Activated CD8-positive, alpha-beta memory T cell treated with anti-CD3 and anti-CD28 coated beads, Interleukin-2, amount 10 ng/mL, durations not matched to agents 7 days and 5 days (primary cell): ENCODE measurements around the gene MLKL. TPM values are rescaled to one million over a fixed set of nuclear protein-coding genes. Genes with fewer than 3 reads are reported as not detected.

ENCODE experiments used
- ATAC-seq: fragments of 150-1000 bp; cut with Tn5 transposase; one replicate; pipeline ENCODE4 v1.10.0; 2021; ENCODE audit warnings: moderate library complexity
- CTCF ChIA-PET: fragments of 350-600 bp; sonication (Branson Sonifier 250); formaldehyde crosslinking; loops from one replicate; lab custom pipeline; 2021; ENCODE audit warnings: antibody characterized with exemption; lab: Charles Lee
- DNase-seq: peaks from one replicate; pipeline ENCODE4 v3.0.0-alpha.2; 2020
- H3K27ac Mint-ChIP-seq: one replicate; pipeline ENCODE4 v1.8.0; 2021; ENCODE audit warnings: mild to moderate bottlenecking, mixed read lengths
- H3K27me3 Mint-ChIP-seq: one replicate; pipeline ENCODE4 v1.8.0; 2021; ENCODE audit warnings: mixed read lengths
- H3K36me3 Mint-ChIP-seq: one replicate; pipeline ENCODE4 v1.8.0; 2021; ENCODE audit warnings: mild to moderate bottlenecking, mixed read lengths
- H3K4me1 Mint-ChIP-seq: one replicate; pipeline ENCODE4 v1.8.0; 2021; ENCODE audit warnings: mixed read lengths
- H3K4me3 Mint-ChIP-seq: one replicate; pipeline ENCODE4 v1.8.0; 2021; ENCODE audit warnings: mild to moderate bottlenecking, moderate library complexity, mixed read lengths
- H3K9me3 Mint-ChIP-seq: one replicate; pipeline ENCODE4 v1.8.0; 2022; ENCODE audit warnings: low read depth, mixed read lengths
- total RNA-seq, 2 experiments: library from RNA; stranded (reverse); gene quantifications; one replicate each; pipeline ENCODE4 v1.2.3, GENCODE V29; 2021

MLKL gene
- total RNA-seq, 2 experiments from 2014 or later, result 26.1 to 35.5 TPM

GRCh38 chr16:74650966-74651567 is 49.6 kb downstream of the MLKL start:
- peaks cover 62% of the 10 kb centered on the region for H3K36me3 Mint-ChIP-seq

GRCh38 chr16:74649839-74650504 is 50.7 kb downstream of the MLKL start:
- CTCF ChIA-PET, result interaction anchor here (2.6 to 3.3 kb wide), 2 partner anchors 14 to 17 kb away, joined by 11 to 16 read pairs; partner anchors contain the start of gene RFWD3
- Mint-ChIP-seq H3K9me3 (no peaks in the 10 kb centered on the region), H3K27ac (no peak overlapping the region), H3K27me3 (no peaks in the 10 kb centered on the region), H3K4me3 (no peak overlapping the region), H3K4me1 (peaks cover 21% of the 10 kb centered on the region), H3K36me3 (peaks cover 61% of the 10 kb centered on the region)
- ATAC-seq (no peak), DNase-seq (no peak)

More at GRCh38 chr16:74650966-74651567, 49.6 kb downstream of the MLKL start:
- ATAC-seq (no peak), DNase-seq (no peak)
- Mint-ChIP-seq H3K4me1 (peaks cover 30% of the 10 kb centered on the region), H3K4me3 (no peak overlapping the region), H3K9me3 (no peaks in the 10 kb centered on the region), H3K27ac (no peak overlapping the region), H3K27me3 (no peaks in the 10 kb centered on the region)
- CTCF ChIA-PET, result interaction anchor here (1.0 to 3.3 kb wide), 8 partner anchors 10 to 212 kb away, joined by 3 to 16 read pairs (median 4); partner anchors contain the start of gene RFWD3

- H3K9me3 Mint-ChIP-seq, result no peaks in the 10 kb centered on the region
- DNase-seq (no peak), ATAC-seq (no peak)
- no peak overlapping the region for H3K4me3 Mint-ChIP-seq
- no peaks in the 10 kb centered on the region for H3K27me3 Mint-ChIP-seq
- CTCF ChIA-PET, result interaction anchor here (0.7 to 1.6 kb wide), 2 partner anchors 13 to 15 kb away, joined by 3 to 4 read pairs; no protein-coding TSS in a partner anchor
- H3K4me1 Mint-ChIP-seq, result peaks cover 2% of the 10 kb centered on the region
- H3K36me3 Mint-ChIP-seq, result peaks cover 53% of the 10 kb centered on the region
- no peak overlapping the region for H3K27ac Mint-ChIP-seq
Observed at GRCh38 chr16:74641969-74642368, 58.7 kb downstream of the MLKL start.

- Mint-ChIP-seq H3K36me3 (peaks cover 45% of the 10 kb centered on the region), H3K4me1 (no peaks in the 10 kb centered on the region), H3K4me3 (no peak overlapping the region), H3K9me3 (no peaks in the 10 kb centered on the region), H3K27ac (no peak overlapping the region), H3K27me3 (no peaks in the 10 kb centered on the region)
- CTCF ChIA-PET, result interaction anchor here (1.1 kb wide), 1 partner anchor 29 kb away, joined by 4 read pairs; the partner anchor contains the start of gene RFWD3
- DNase-seq (no peak), ATAC-seq (no peak)
Observed at GRCh38 chr16:74637742-74638453, 62.8 kb downstream of the MLKL start.

- no peak for DNase-seq
- no peak overlapping the region for H3K27ac Mint-ChIP-seq
- no peak for ATAC-seq
- H3K27me3 Mint-ChIP-seq, result no peaks in the 10 kb centered on the region
- H3K9me3 Mint-ChIP-seq, result no peaks in the 10 kb centered on the region
- no peak overlapping the region for H3K4me3 Mint-ChIP-seq
- peaks cover 51% of the 10 kb centered on the region for H3K36me3 Mint-ChIP-seq
- CTCF ChIA-PET, result interaction anchor here (1.2 to 2.2 kb wide), 3 partner anchors 16 to 20 kb away, joined by 3 to 16 read pairs (median 4); no protein-coding TSS in a partner anchor
- H3K4me1 Mint-ChIP-seq, result peaks cover 3% of the 10 kb centered on the region
Observed at GRCh38 chr16:74635303-74635702, 65.4 kb downstream of the MLKL start.

- no peaks in the 10 kb centered on the region for H3K27me3 Mint-ChIP-seq
- H3K27ac Mint-ChIP-seq, result no peak overlapping the region
- peaks cover 60% of the 10 kb centered on the region for H3K36me3 Mint-ChIP-seq
- H3K4me3 Mint-ChIP-seq, result no peak overlapping the region
- ATAC-seq (no peak), DNase-seq (no peak)
- no peaks in the 10 kb centered on the region for H3K9me3 Mint-ChIP-seq
- CTCF ChIA-PET, result no interaction called here
- H3K4me1 Mint-ChIP-seq, result peaks cover 10% of the 10 kb centered on the region
Observed at GRCh38 chr16:74633686-74634085, 67.0 kb downstream of the MLKL start.

- no peak for ATAC-seq
- peak overlapping the region; percentile 10 for H3K27ac Mint-ChIP-seq
- H3K4me3 Mint-ChIP-seq, result no peak overlapping the region
- H3K9me3 Mint-ChIP-seq, result no peaks in the 10 kb centered on the region
- no peak for DNase-seq
- H3K4me1 Mint-ChIP-seq, result peaks cover 33% of the 10 kb centered on the region
- peaks cover 74% of the 10 kb centered on the region for H3K36me3 Mint-ChIP-seq
- no peaks in the 10 kb centered on the region for H3K27me3 Mint-ChIP-seq
- CTCF ChIA-PET, result interaction anchor here (1.5 to 2.1 kb wide), 2 partner anchors 24 to 41 kb away, joined by 3 to 6 read pairs; no protein-coding TSS in a partner anchor
Observed at GRCh38 chr16:74627506-74628220, 73.0 kb downstream of the MLKL start.

- H3K36me3 Mint-ChIP-seq, result peaks cover 71% of the 10 kb centered on the region
- H3K4me3 Mint-ChIP-seq, result no peak overlapping the region
- no peaks in the 10 kb centered on the region for H3K9me3 Mint-ChIP-seq
- peak overlapping the region; percentile 13 for H3K27ac Mint-ChIP-seq
- ATAC-seq (peak; percentile 23), DNase-seq (no peak)
- H3K4me1 Mint-ChIP-seq, result peaks cover 33% of the 10 kb centered on the region
- no peaks in the 10 kb centered on the region for H3K27me3 Mint-ChIP-seq
- CTCF ChIA-PET, result interaction anchor here (1.8 to 2.1 kb wide), 2 partner anchors 25 to 317 kb away, joined by 4 to 6 read pairs; no protein-coding TSS in a partner anchor
Observed at GRCh38 chr16:74626741-74627416, 73.8 kb downstream of the MLKL start.

GRCh38 chr16:74625500-74626350 is 74.9 kb downstream of the MLKL start:
- ATAC-seq (no peak), DNase-seq (no peak)
- H3K36me3 Mint-ChIP-seq, result peaks cover 72% of the 10 kb centered on the region
- CTCF ChIA-PET, result interaction anchor here (0.9 to 1.8 kb wide), 3 partner anchors 26 to 321 kb away, joined by 3 to 4 read pairs (median 3); no protein-coding TSS in a partner anchor
- no peaks in the 10 kb centered on the region for H3K9me3 Mint-ChIP-seq
- no peak overlapping the region for H3K4me3 Mint-ChIP-seq
- no peaks in the 10 kb centered on the region for H3K27me3 Mint-ChIP-seq
- H3K27ac Mint-ChIP-seq, result no peak overlapping the region
- H3K4me1 Mint-ChIP-seq, result peaks cover 33% of the 10 kb centered on the region

GRCh38 chr16:74623839-74624235 is 76.8 kb downstream of the MLKL start:
- CTCF ChIA-PET, result no interaction called here
- H3K36me3 Mint-ChIP-seq, result peaks cover 60% of the 10 kb centered on the region

GRCh38 chr16:74623214-74623838 is 77.3 kb downstream of the MLKL start:
- H3K4me1 Mint-ChIP-seq, result peaks cover 20% of the 10 kb centered on the region
- ATAC-seq (peak; percentile 64), DNase-seq (no peak)
- H3K27me3 Mint-ChIP-seq, result no peaks in the 10 kb centered on the region
- no peak overlapping the region for H3K4me3 Mint-ChIP-seq
- peaks cover 56% of the 10 kb centered on the region for H3K36me3 Mint-ChIP-seq
- H3K27ac Mint-ChIP-seq, result peak overlapping the region; percentile 8
- H3K9me3 Mint-ChIP-seq, result no peaks in the 10 kb centered on the region
- CTCF ChIA-PET, result interaction anchor here (0.7 to 1.6 kb wide), 12 partner anchors 12 to 314 kb away, joined by 3 to 7 read pairs (median 4); partner anchors contain the start of gene GLG1

More at GRCh38 chr16:74623839-74624235, 76.8 kb downstream of the MLKL start:
- DNase-seq (no peak), ATAC-seq (no peak)
- Mint-ChIP-seq H3K4me1 (peaks cover 25% of the 10 kb centered on the region), H3K27ac (peak overlapping the region; percentile 9), H3K27me3 (no peaks in the 10 kb centered on the region), H3K4me3 (no peak overlapping the region), H3K9me3 (no peaks in the 10 kb centered on the region)
